NB4 (cell line): ENCODE measurements around the gene TRIM62.

Source experiments
- CTCF ChIP-seq: IDR thresholded peaks from one replicate; pipeline ENCODE4 v1.5.1; 2012; ENCODE audit warnings: low read depth, low read length
- MAX ChIP-seq: IDR thresholded peaks from 2 replicates; pipeline ENCODE4 v1.6.1; 2011; ENCODE audit warnings: low read depth, low read length
- MYC ChIP-seq: IDR thresholded peaks from 2 replicates; pipeline ENCODE4 v1.6.1; 2011; ENCODE audit warnings: low read depth, low read length
- POLR2A ChIP-seq: IDR thresholded peaks from 2 replicates; pipeline ENCODE4 v1.6.1; 2011; ENCODE audit warnings: mild to moderate bottlenecking; ENCODE audit not compliant: insufficient read length; ENCODE audit errors: extremely low read depth

GRCh38 chr1:33158366-33158765 lies 23.5 kb downstream of the TRIM62 start:
- TF ChIP-seq POLR2A: no peak
- TF ChIP-seq CTCF: no peak
- TF ChIP-seq MYC: no peak
- no peak for TF ChIP-seq MAX
